ENCODE data around the gene CIC.

Gene CIC

GRCh38 chr19:42276821-42277220 lies 7.8 kb downstream of the CIC start:
- no peak for DNase-seq
- no peak overlapping the region for H3K27ac Mint-ChIP-seq
- H3K4me1 Mint-ChIP-seq, result peaks cover 62% of the 10 kb centered on the region
- H3K9me3 Mint-ChIP-seq, result no peaks in the 10 kb centered on the region
- H3K4me3 Mint-ChIP-seq, result no peak overlapping the region
- H3K27me3 Mint-ChIP-seq, result no peaks in the 10 kb centered on the region
- peak; percentile 38 for ATAC-seq

DNA sequence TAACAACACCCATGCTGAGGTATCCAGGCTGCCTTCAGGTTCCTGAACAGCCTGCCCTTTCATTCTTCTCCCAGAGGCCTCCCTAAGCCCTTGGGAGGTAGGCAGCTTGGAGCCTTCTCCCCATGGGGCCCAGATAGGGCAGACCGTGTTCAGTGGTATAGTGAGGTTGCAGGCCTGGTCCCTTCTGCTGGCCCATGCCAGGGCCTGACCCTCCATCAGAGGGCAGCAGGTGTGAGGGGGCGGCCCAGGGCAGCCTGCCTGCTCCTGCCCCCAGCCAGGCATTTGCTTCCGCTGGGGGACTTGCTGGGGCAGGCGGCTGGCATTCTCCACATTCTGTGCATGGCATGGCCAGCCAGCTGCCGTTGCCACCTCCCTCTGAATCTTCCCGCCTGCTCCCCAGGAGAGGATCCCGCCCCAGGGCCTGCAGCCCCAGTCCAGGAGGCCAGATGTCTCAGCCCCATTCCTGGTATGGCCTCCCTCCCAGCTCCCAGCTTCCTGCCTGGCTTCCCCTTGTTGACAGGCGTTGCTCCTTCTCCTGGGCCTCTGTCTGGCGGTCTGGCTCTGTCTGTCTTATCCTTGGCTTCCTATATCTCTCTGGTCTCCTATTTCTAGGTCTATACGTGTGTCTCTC lies 8.9 kb downstream of the CIC start:
- DNase-seq, result no peak
- peak overlapping the region in 1 of 2 donors; percentile 64 for H3K27ac Mint-ChIP-seq
- H3K4me3 Mint-ChIP-seq, result no peak overlapping the region
- peaks cover 62% of the 10 kb centered on the region for H3K4me1 Mint-ChIP-seq
- no peak for ATAC-seq
- H3K27me3 Mint-ChIP-seq, result no peaks in the 10 kb centered on the region
- no peaks in the 10 kb centered on the region for H3K9me3 Mint-ChIP-seq

- Mint-ChIP-seq H3K27ac (peak overlapping the region in 1 of 2 donors; percentile 64), H3K4me3 (peak overlapping the region in 1 of 2 donors; percentile 92), H3K4me1 (peaks cover 58% of the 10 kb centered on the region), H3K27me3 (no peaks in the 10 kb centered on the region), H3K9me3 (no peaks in the 10 kb centered on the region)
- ATAC-seq, result no peak
- DNase-seq, result no peak
These were observed 9.6 kb downstream of the CIC start for GRCh38 chr19:42278452-42279154.

- peaks cover 55% of the 10 kb centered on the region for H3K4me1 Mint-ChIP-seq
- H3K27me3 Mint-ChIP-seq, result no peaks in the 10 kb centered on the region
- peak overlapping the region; percentile 87 to 92 for H3K4me3 Mint-ChIP-seq
- DNase-seq, result no peak
- no peaks in the 10 kb centered on the region for H3K9me3 Mint-ChIP-seq
- ATAC-seq, result no peak
- H3K27ac Mint-ChIP-seq, result peak overlapping the region; percentile 82 to 95
These were observed 10.3 kb downstream of the CIC start for GRCh38 chr19:42279155-42279901.

GRCh38 chr19:42279902-42280814 lies 11.1 kb downstream of the CIC start:
- peaks cover 55% of the 10 kb centered on the region for H3K4me1 Mint-ChIP-seq
- DNase-seq (peak; percentile 85 to 89), ATAC-seq (peak; percentile 64)
- H3K4me3 Mint-ChIP-seq, result peak overlapping the region; percentile 87 to 92
- peak overlapping the region; percentile 82 to 95 for H3K27ac Mint-ChIP-seq
- H3K27me3 Mint-ChIP-seq, result no peaks in the 10 kb centered on the region
- no peaks in the 10 kb centered on the region for H3K9me3 Mint-ChIP-seq

DNA sequence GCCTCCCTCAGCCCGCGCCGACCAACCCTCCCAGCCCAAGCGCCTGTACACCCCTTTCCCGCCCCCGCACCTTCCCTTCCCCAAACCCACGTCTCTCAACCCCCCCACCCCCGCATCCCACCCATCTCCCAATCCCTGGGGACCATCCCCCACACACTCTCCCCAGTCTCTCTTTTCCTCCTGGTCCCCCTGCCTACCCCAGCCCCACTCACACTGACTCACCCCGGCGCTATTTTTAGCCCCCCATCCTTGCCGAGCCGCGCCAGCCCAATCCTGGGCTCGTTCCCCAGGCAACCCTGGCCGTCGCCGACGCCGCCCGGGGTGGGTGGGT lies 11.7 kb downstream of the CIC start:
- H3K4me1 Mint-ChIP-seq, result peaks cover 55% of the 10 kb centered on the region
- ATAC-seq, result no peak
- H3K27me3 Mint-ChIP-seq, result no peaks in the 10 kb centered on the region
- H3K9me3 Mint-ChIP-seq, result no peaks in the 10 kb centered on the region
- peak overlapping the region; percentile 74 for H3K4me3 Mint-ChIP-seq
- DNase-seq, result no peak
- peak overlapping the region in 1 of 2 donors; percentile 23 for H3K27ac Mint-ChIP-seq

- Mint-ChIP-seq H3K27ac (no peak overlapping the region), H3K4me3 (peak overlapping the region; percentile 74), H3K9me3 (no peaks in the 10 kb centered on the region), H3K4me1 (peaks cover 55% of the 10 kb centered on the region), H3K27me3 (no peaks in the 10 kb centered on the region)
- DNase-seq (peak; percentile 48 to 50), ATAC-seq (no peak)
These were observed 12.2 kb downstream of the CIC start for GRCh38 chr19:42281146-42281826.

- Mint-ChIP-seq H3K27ac (peak overlapping the region; percentile 1 to 9), H3K4me1 (peaks cover 47% of the 10 kb centered on the region)
These were observed 13.0 kb downstream of the CIC start for GRCh38 chr19:42281827-42282762.

DNA sequence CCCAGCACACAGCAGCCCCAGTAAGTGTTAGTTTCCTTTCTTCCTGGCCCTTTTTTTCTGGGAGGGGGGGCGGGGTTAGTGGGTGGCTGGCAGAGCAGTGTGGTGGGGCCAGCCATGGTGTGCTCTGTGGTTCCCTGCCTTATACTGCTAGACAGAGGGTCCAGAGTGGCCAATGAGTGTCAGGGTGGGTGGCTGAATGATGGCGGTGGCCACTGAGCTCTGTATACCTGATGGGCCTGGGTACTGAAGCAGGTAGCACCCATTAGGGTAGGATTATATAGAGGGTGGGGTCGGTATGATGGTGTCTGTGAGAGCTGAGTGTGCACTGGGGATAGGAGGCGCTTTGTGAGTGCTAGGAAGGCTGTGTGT lies 13.8 kb downstream of the CIC start:
- no peak overlapping the region for H3K27ac Mint-ChIP-seq
- H3K9me3 Mint-ChIP-seq, result no peaks in the 10 kb centered on the region
- no peaks in the 10 kb centered on the region for H3K27me3 Mint-ChIP-seq
- ATAC-seq (no peak), DNase-seq (no peak)
- peak overlapping the region in 1 of 2 donors; percentile 74 for H3K4me3 Mint-ChIP-seq
- peaks cover 40% of the 10 kb centered on the region for H3K4me1 Mint-ChIP-seq

More at GRCh38 chr19:42281827-42282762, 13.0 kb downstream of the CIC start:
- ATAC-seq, result no peak
- H3K9me3 Mint-ChIP-seq, result no peaks in the 10 kb centered on the region
- no peaks in the 10 kb centered on the region for H3K27me3 Mint-ChIP-seq
- no peak for DNase-seq
- H3K4me3 Mint-ChIP-seq, result peak overlapping the region; percentile 74

GRCh38 chr19:42283188-42284065 lies 14.4 kb downstream of the CIC start:
- Mint-ChIP-seq H3K4me3 (no peak overlapping the region), H3K9me3 (no peaks in the 10 kb centered on the region), H3K4me1 (peaks cover 36% of the 10 kb centered on the region), H3K27ac (no peak overlapping the region), H3K27me3 (no peaks in the 10 kb centered on the region)
- ATAC-seq, result peak; percentile 73
- peak; percentile 93 for DNase-seq

- ATAC-seq, result peak; percentile 25
- Mint-ChIP-seq H3K27ac (no peak overlapping the region), H3K9me3 (no peaks in the 10 kb centered on the region), H3K4me1 (peaks cover 32% of the 10 kb centered on the region), H3K4me3 (no peak overlapping the region), H3K27me3 (no peaks in the 10 kb centered on the region)
- DNase-seq, result peak; percentile 81 to 83
These were observed 15.0 kb downstream of the CIC start for GRCh38 chr19:42284066-42284501.

DNA sequence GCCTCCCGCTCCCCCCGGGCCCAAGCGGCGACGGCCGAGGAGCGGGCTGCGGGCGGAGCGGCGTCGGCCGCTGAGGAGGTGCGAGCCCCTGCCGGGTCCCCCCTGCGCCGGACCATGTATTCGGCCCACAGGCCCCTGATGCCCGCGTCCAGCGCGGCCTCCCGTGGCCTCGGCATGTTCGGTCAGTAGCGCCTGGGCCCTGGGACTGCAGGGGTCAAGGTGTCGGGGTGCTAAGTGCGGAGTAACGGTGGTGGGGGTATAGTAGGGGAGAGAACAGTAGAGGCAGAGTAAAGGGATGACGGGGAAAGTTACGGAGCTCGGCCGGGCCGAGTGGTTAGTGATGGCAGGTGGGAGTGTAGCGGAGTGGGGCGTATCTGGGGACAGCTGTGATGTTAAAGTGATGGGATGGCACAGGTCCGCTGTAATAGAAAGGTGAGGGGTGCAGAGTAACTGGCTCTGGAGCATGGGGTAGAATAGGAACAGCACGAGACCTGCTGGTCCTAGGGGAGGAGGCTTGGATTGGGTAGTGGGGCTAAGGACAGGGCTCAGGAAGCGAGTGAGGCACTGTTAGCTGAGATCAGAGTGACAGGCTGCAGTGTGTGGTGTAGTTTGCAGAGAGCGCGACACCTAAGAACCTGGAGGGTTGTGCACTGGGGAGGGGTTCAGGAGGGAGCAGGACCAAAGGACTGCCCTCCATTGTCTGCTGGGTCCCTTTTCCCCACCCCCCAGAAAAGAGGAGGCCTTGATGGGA lies 15.7 kb downstream of the CIC start:
- DNase-seq (peak in 1 of 2 donors; percentile 28), ATAC-seq (no peak)

More for the DNA sequence above, 15.7 kb downstream of the CIC start:
- Mint-ChIP-seq H3K4me1 (peaks cover 25% of the 10 kb centered on the region), H3K27ac (peak overlapping the region; percentile 84 to 87), H3K27me3 (no peaks in the 10 kb centered on the region), H3K9me3 (no peaks in the 10 kb centered on the region), H3K4me3 (peak overlapping the region; percentile 84 to 90)

Measured in stimulated activated naive CD8-positive, alpha-beta T cell treated with anti-CD3 and anti-CD28 coated beads, Interleukin-15, amount 100 ng/mL, for 72 hours (primary cell).